Thyroid gland (tissue), 4 donors: ENCODE measurements around the gene CNFN.

Experiments
- POLR2A ChIP-seq, 2 donors: fragments of 450-650 bp; IDR thresholded peaks; one replicate each; pipeline ENCODE4 v1.6.1; 2017; ENCODE audit warnings: antibody characterized with exemption in 2 of 2, mild to moderate bottlenecking in 2 of 2, moderate library complexity in 1 of 2
- TF ChIP-seq, protein P1 (sequence below), 6 experiments: fragments of 200-600 bp in 3 of 6; fragments of 450-650 bp in 3 of 6; sonication (generic) in 3 of 6; IDR thresholded peaks; one replicate each; pipeline ENCODE4 v1.5.1; 2016 to 2019; ENCODE audit warnings: antibody characterized with exemption in 6 of 6, mild to moderate bottlenecking in 2 of 6, inconsistent platforms in 1 of 6, moderate library complexity in 1 of 6

DNA sequence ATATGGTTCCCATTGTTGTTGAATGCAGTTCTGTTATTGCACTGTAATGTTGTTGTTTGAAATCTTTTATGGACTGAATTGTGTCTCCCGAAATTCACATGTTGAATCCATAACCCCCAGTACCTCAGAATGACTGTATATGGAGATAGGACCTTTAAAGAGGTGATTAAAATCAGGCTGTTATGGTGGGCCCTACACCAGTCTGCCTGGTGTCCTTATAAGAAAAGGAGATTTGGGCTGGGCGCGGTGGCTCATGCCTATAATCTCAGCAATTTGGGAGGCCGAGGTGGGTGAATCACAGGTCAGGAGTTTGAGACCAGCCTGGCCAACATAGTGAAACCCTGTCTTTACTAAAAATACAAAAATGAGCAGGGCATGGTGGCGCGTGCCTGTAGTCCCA, 45.2 kb upstream of the CNFN start:
- TF ChIP-seq, protein P1, sequence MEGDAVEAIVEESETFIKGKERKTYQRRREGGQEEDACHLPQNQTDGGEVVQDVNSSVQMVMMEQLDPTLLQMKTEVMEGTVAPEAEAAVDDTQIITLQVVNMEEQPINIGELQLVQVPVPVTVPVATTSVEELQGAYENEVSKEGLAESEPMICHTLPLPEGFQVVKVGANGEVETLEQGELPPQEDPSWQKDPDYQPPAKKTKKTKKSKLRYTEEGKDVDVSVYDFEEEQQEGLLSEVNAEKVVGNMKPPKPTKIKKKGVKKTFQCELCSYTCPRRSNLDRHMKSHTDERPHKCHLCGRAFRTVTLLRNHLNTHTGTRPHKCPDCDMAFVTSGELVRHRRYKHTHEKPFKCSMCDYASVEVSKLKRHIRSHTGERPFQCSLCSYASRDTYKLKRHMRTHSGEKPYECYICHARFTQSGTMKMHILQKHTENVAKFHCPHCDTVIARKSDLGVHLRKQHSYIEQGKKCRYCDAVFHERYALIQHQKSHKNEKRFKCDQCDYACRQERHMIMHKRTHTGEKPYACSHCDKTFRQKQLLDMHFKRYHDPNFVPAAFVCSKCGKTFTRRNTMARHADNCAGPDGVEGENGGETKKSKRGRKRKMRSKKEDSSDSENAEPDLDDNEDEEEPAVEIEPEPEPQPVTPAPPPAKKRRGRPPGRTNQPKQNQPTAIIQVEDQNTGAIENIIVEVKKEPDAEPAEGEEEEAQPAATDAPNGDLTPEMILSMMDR (IDR thresholded peaks at IDR 0.05): no peak
- no peak for TF ChIP-seq POLR2A (IDR thresholded peaks at IDR 0.05)
